NB4 (cell line): ENCODE results near the gene ATP1A4.
A peak's percentile ranks its signal among the peaks of the same experiment; 100 is the strongest.

Experiments
- DNase-seq: peaks from one replicate; pipeline ENCODE4 v3.0.0; 2010; ENCODE audit warnings: low read depth
- H3K4me3 ChIP-seq: one replicate; pipeline ENCODE4 v1.5.1; 2011; ENCODE audit warnings: mild to moderate bottlenecking, low read depth, low read length, moderate library complexity
- MYC ChIP-seq: IDR thresholded peaks from 2 replicates; pipeline ENCODE4 v1.6.1; 2011; ENCODE audit warnings: low read depth, low read length
- POLR2A ChIP-seq: IDR thresholded peaks from 2 replicates; pipeline ENCODE4 v1.6.1; 2011; ENCODE audit warnings: mild to moderate bottlenecking; ENCODE audit not compliant: insufficient read length; ENCODE audit errors: extremely low read depth
- TF ChIP-seq, protein P1 (sequence below): IDR thresholded peaks from 2 replicates; pipeline ENCODE4 v1.6.1; 2011; ENCODE audit warnings: low read depth, low read length
- TF ChIP-seq, protein P2 (sequence below): IDR thresholded peaks from one replicate; pipeline ENCODE4 v1.5.1; 2012; ENCODE audit warnings: low read depth, low read length

The ATP1A4 gene

DNA sequence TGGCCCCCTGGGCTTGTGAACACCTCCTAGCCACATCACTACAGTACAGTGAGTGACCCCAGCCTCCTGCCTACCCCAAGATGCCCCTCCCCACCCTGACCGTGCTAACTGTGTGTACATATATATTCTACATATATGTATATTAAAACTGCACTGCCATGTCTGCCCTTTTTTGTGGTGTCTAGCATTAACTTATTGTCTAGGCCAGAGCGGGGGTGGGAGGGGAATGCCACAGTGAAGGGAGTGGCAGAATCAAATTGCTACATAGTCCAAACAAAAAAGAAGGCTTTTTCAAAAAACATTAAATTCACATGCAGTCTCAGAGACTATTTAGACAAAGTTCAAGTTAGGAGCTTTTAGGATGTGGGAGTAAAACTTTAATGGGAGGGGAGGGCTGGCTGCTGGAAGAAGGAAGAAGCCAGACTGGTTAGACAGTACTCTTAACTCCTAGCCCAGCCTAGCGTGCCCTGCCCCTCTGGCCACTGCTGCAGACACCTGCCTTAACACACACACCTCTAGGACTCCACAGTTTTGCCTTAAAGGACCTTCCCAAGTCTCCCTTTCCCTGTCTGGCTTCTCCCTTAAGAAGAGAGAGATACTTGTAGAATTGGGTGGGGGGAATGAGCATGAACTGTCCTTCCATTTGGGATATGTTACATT, 63.2 kb downstream of the ATP1A4 start:
- H3K4me3 ChIP-seq: no peak overlapping the region
- no peak for DNase-seq
- TF ChIP-seq, protein P1, sequence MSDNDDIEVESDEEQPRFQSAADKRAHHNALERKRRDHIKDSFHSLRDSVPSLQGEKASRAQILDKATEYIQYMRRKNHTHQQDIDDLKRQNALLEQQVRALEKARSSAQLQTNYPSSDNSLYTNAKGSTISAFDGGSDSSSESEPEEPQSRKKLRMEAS: no peak
- TF ChIP-seq, protein P2, sequence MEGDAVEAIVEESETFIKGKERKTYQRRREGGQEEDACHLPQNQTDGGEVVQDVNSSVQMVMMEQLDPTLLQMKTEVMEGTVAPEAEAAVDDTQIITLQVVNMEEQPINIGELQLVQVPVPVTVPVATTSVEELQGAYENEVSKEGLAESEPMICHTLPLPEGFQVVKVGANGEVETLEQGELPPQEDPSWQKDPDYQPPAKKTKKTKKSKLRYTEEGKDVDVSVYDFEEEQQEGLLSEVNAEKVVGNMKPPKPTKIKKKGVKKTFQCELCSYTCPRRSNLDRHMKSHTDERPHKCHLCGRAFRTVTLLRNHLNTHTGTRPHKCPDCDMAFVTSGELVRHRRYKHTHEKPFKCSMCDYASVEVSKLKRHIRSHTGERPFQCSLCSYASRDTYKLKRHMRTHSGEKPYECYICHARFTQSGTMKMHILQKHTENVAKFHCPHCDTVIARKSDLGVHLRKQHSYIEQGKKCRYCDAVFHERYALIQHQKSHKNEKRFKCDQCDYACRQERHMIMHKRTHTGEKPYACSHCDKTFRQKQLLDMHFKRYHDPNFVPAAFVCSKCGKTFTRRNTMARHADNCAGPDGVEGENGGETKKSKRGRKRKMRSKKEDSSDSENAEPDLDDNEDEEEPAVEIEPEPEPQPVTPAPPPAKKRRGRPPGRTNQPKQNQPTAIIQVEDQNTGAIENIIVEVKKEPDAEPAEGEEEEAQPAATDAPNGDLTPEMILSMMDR: no peak
- TF ChIP-seq MYC (no peak), POLR2A (no peak)

DNA sequence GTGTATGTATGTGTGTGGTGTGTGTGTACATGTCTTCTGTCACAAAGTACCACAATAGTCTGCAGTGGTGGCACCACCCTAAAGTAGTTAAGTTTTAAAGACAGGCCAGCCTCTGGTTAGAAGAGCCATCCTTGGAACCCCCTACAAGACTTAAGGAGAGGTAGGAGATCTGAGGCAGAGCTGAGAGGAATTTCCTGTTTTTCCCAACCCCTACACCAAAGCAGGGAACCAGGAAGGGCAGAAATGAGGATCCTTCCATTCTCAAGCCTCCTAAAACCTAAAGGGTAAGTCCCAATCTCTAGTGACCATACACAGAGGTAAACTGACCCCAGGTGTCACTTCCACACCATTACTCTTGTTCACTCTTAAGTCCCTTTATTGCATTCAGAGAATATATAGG, 64.9 kb downstream of the ATP1A4 start:
- H3K4me3 ChIP-seq: no peak overlapping the region
- TF ChIP-seq POLR2A: no peak
- TF ChIP-seq, protein P2: no peak
- TF ChIP-seq MYC: no peak
- TF ChIP-seq, protein P1: no peak
- no peak for DNase-seq

DNA sequence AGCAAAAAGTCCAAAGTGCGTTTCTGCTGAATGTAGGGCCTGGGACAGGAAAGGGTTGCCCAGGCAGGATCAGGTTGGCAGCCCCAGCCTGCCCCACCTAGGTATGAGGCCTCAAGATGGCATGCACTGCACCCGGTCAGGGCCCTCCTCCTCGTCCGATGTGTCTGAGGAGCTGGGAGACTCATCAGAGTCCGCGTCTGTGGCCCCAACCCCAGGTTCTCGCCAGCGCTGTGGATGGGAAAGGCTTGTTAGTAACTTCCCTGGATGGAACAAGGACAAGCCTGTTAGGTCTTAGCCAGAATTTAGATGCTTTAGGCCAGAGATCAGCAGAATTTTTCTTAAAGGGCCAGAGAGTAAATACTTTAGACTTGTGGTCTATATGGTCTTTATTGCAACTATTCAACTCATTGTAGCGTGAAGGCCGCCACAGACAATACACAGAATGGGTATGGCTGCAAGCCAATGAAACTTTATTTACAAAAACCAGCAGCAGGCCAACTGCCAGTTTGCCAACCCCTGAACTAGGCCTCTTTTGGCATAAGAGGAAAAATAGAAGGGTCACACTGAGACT, 66.2 kb downstream of the ATP1A4 start:
- no peak for DNase-seq
- H3K4me3 ChIP-seq: no peak overlapping the region
- TF ChIP-seq, protein P1: no peak
- TF ChIP-seq POLR2A: no peak
- TF ChIP-seq, protein P2: no peak
- no peak for TF ChIP-seq MYC

DNA sequence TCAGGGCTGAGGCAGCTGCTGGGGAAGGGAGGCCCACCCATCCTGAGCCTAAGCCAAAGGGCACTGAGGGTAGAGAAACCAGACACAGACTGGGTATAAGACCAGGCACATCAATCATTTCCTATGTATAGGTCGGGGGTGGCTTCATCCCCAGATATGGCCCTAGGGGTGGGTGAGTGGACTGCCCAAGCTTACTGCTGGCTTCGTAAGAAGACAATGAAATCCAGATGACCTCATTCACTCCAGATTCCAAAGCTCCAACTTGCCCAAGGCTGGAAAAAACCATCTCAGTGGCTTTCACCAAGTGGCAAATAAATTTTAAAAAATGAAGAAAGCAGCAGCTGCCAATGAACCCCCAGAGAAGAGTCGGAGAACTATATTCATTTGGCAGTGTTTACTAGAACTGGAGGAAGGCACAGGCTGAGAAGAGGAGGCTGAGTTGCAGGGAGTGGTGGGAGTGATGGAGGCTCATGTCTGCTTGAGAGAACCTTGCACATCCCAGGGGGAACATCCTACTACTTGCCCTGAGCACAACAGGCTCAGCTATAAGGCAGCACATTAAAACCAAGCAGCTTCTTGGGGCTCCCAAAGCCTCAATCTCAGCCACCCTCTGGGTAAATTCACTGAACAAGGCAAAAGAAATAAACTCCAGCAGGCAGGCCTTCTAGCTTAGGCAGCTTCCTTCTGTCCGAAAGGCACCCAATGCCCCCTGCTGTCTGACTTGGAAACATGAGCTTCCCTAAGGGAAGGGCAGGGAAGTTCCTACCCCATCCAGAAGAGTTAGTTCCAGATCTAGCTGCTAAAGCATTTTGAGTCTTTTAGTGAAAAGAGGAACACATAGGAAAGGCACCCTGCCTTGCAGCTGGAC, 67.9 kb downstream of the ATP1A4 start:
- H3K4me3 ChIP-seq: no peak overlapping the region
- TF ChIP-seq POLR2A: no peak
- TF ChIP-seq, protein P2: peak; percentile 15
- DNase-seq: peak; percentile 30

DNA sequence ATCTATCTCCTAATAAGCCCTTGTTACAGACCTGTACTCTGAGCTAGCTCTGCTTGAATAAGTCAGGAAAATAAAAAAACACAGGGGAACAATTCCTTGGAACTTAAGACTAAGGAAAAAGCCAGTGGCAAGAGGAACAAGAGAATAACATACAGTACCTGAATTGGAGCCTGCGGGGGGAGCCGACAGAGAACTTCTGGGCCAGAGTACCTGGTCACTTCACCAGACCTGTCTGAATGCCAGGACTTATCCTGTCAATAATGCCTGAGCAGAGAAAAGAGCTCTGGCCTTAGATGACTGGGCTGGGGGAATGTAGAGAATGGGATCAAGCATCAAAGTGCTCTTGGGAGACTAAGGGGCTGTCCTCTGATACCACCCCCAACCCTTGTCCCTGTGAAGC, 68.9 kb downstream of the ATP1A4 start:
- no peak for DNase-seq
- TF ChIP-seq, protein P1: no peak
- TF ChIP-seq, protein P2: no peak
- TF ChIP-seq POLR2A (no peak), MYC (no peak)
- H3K4me3 ChIP-seq: no peak overlapping the region
